Fibroblast of villous mesenchyme (primary cell): Measurements from ENCODE around the gene ST6GALNAC3. TPM values are rescaled to one million over a fixed set of nuclear protein-coding genes. Genes with fewer than 3 reads are reported as not detected.

Experiments
- DNase-seq: peaks from one replicate; pipeline ENCODE4 v3.0.0-alpha.2; 2010; ENCODE audit warnings: low read depth
- H3K4me3 ChIP-seq: 2 replicates; pipeline ENCODE4 v1.5.1; 2011; ENCODE audit warnings: low read depth, mild to moderate bottlenecking, low read length
- total RNA-seq: library from RNA; depleted of rRNA; stranded (reverse); fragments of >200 nt; gene quantifications from 2 replicates; pipeline ENCODE4 v1.2.3, GENCODE V29; 2012
- TF ChIP-seq, protein P1 (sequence below): IDR thresholded peaks from 2 replicates; pipeline ENCODE4 v1.5.1; 2012; ENCODE audit warnings: low read depth, mild to moderate bottlenecking, low read length; ENCODE audit not compliant: insufficient read depth

Gene ST6GALNAC3
- total RNA-seq, 1 donor, result 1.3 TPM

DNA sequence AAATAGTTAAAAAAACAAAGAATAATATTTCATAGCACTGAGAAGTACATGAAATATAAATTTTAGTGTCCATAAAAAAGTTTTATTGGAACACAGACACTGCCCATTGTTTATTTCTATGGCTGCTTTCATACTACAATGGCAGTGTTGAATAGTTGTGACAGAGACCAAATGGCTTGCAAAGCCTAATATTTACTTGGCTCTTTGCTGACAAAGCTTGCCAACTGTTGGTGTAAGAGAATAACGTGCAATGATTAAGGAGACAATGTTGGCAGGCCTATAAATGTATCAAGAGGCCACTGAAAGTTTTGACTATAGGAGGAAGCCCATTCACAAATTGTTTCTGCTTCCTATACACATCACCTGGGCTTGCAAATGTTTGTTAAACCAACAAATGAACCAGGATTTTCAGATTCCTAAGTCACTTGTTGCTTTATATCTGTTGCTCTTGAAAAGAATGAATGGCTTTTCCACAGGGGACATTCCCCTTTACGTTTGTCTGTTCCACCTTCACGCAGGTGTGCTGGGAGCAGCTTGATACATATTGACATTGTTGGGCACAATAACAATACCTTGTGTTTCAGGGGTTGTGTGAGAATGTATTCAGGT is 5.5 kb upstream of the ST6GALNAC3 start:
- TF ChIP-seq, protein P1, sequence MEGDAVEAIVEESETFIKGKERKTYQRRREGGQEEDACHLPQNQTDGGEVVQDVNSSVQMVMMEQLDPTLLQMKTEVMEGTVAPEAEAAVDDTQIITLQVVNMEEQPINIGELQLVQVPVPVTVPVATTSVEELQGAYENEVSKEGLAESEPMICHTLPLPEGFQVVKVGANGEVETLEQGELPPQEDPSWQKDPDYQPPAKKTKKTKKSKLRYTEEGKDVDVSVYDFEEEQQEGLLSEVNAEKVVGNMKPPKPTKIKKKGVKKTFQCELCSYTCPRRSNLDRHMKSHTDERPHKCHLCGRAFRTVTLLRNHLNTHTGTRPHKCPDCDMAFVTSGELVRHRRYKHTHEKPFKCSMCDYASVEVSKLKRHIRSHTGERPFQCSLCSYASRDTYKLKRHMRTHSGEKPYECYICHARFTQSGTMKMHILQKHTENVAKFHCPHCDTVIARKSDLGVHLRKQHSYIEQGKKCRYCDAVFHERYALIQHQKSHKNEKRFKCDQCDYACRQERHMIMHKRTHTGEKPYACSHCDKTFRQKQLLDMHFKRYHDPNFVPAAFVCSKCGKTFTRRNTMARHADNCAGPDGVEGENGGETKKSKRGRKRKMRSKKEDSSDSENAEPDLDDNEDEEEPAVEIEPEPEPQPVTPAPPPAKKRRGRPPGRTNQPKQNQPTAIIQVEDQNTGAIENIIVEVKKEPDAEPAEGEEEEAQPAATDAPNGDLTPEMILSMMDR, result no peak
- no peak overlapping the region for H3K4me3 ChIP-seq
- no peak for DNase-seq

DNA sequence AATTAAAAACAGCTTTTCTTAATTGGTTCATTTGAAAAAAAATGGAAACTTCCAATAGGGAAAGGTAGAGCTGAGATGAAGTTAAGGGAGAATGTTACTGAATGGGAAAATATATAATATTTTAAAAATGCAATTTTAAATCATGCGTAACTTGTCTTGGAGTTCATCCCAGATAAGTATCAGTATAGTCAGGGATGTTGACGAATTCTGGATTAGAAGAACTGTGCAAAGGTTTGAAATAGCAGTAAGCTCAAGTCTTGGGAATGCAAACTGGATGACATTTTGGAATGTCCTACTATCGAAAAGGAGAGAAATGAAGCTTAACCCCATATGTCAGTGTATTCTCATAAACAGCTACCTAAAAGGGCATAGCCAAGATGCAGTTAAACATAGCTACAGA is 4.0 kb upstream of the ST6GALNAC3 start:
- H3K4me3 ChIP-seq, result no peak overlapping the region
- DNase-seq, result no peak
- TF ChIP-seq, protein P1, result no peak

DNA sequence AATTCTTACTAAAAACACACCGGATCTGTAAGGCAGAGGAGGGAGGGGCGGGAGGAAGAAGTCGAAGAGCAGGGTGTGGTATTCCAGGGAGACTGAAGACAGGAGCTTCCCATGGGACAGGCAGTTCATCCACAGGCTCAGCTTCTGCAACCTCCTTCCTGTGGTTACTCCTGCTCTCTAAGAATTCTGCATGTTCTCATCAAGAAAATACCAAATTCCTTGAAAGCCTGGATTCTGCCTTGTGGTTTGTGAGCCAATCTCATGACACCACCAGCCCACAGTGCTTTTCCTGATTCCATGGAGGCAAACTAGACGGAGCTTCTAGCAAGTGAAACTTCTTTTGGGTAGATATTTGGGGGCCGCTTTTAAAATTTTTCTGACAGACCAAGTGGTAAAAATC is 1.1 kb upstream of the ST6GALNAC3 start:
- TF ChIP-seq, protein P1, result no peak
- DNase-seq, result peak; percentile 82
- no peak overlapping the region for H3K4me3 ChIP-seq

DNA sequence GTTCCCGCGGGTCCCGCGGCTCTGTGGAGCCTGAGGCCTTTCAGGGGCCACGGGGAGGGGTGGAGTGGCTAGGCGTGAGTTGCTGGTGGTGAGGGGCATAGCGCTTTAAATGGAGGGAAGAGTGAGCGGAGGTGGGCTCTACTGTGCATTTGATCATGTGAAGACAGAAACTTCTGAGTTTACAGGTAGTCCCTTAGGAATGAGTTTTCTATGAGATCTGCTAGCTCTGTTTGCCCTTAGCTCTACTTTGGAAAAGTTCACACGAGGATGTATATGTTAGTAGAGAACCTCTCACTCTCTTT is 593 bp downstream of the ST6GALNAC3 start:
- no peak for DNase-seq
- TF ChIP-seq, protein P1, result no peak
- peak overlapping the region; percentile 64 for H3K4me3 ChIP-seq

DNA sequence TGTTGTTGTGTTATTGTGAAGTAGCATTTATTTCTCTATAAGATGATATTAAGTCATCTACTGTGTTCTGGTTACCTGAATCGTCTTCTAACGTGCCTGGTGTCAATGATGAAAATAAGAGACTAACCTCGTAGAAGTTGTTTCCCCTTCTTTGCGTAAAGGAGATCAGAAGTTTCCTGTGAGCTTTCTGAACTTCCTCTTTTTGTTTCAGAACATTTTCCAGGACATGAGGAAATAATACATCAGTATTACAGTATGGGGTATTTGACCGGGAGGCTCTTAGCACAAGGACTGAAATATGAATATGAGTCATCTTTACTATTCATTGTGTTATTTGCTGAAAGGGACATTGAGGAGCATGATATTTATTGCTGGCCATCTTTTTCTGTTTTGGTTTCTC is 1.3 kb downstream of the ST6GALNAC3 start:
- no peak for DNase-seq
- TF ChIP-seq, protein P1, result no peak
- H3K4me3 ChIP-seq, result no peak overlapping the region

DNA sequence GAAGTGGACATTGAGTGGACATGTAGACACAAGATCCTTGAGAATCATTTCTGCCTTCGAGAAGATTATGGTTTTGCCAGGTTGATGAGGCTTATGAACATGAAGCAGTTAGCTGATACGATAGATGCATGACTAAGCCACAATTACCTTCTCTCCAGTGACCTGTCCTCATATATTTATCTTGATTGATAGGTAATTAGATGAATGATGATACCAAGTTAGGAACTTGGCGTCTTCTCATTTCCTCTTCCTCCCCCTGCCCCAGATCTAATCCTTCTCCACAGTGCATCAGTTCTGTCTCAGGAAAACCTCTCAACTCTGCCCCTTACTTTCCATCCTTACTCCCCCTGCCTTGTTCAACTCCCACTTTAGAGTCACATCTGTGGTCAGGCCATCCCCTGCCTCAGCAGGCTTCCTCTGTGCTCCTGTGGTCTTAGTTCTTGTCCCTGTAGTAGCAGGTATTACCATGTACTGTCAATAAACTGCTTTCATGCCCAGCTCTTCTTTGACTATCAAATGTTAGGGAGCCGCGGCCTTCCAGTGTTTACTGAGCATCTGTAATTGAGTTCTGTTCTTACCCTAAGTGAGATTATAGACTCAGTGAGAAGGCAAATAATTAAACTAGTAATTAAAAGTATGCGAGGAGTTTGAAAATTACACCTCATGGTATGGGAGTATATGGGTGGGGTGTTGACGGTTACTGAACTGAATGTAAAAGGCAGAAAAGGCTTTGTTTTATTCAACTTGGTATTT is 5.1 kb downstream of the ST6GALNAC3 start:
- TF ChIP-seq, protein P1, result no peak
- H3K4me3 ChIP-seq, result no peak overlapping the region
- no peak for DNase-seq

DNA sequence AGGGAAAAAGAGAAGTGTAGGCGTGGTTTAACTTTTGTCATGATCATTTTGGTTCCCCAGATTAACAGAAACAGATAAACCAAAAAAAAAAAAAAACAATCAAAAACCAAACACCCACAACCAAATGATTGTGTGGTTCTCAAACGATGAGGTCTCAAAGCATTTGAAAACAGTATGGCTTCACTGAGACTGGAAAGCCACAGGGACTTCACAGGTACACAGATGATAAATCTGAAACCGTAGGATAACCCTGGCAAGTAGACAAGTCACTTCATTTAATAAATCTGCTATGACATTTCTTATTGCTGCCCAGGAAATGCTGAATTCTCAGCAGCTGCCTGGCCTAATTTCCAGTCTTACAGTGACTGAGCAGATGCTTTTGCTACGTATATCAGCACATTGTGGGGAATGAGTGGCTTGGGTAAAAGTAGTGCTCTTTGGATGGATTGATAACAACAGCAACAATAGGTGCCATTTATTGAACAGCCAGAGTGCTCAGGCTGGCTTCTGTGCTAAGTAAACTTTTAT is 6.1 kb downstream of the ST6GALNAC3 start:
- TF ChIP-seq, protein P1, result no peak
- no peak for DNase-seq
- no peak overlapping the region for H3K4me3 ChIP-seq
